ENCODE measurements around the gene ABLIM2. TPM values are rescaled to one million over a fixed set of nuclear protein-coding genes. Genes with fewer than 3 reads are reported as not detected.

ABLIM2 gene
- total and polyA plus RNA-seq, 2 of the 8 experiments (the other 6 are each of a cell fraction or from before 2014, with no cell fraction given), result 2.8 to 3.0 TPM

- H4K91ac ChIP-seq (replicated peaks; ENCODE audit: insufficient read length, low read length), result no peak overlapping the region
- H2BK20ac ChIP-seq (ENCODE audit: low read length), result no peak overlapping the region
- H2BK12ac ChIP-seq (ENCODE audit: low read depth, low read length), result no peak overlapping the region
- WGBS, 2 experiments (ENCODE audit: extremely low coverage in 1 of 2, insufficient coverage in 1 of 2, insufficient read length in 1 of 2, insufficient replicate concordance in 2 of 2, low coverage in 1 of 2, low lambda C conversion rate in 2 of 2, missing lambda C conversion rate in 1 of 2), result 92% methylated on average over 9 of the region's 9 CpGs; no CpG with 5 or more reads in 1 of the 2 experiments
- H3K9ac ChIP-seq (replicated peaks in 1 of 4; ENCODE audit: extremely low read depth in 1 of 4, low read depth in 3 of 4, low read length in 3 of 4), result peak overlapping the region in 1 of 4 experiments; percentile 24; a peak in 1 of 7 replicates
- ChIA-PET POLR2A (ENCODE audit: partially characterized antibody) (no interaction called here), CTCF (ENCODE audit: partially characterized antibody) (interaction anchor here (1.4 kb wide), 2 partner anchors 11 to 13 kb away, joined by 3 read pairs; no protein-coding TSS in a partner anchor)
- no peak overlapping the region for H3K4ac ChIP-seq (replicated peaks; ENCODE audit: insufficient read length, low read depth, low read length)
- H3K23me2 ChIP-seq (ENCODE audit: low read depth, low read length), result peaks cover 14% of the 10 kb centered on the region; the same call in 1 of the 2 replicates
- H4K5ac ChIP-seq (ENCODE audit: insufficient read length, low read depth, low read length), result no peak overlapping the region
- H4K8ac ChIP-seq (ENCODE audit: extremely low read depth, insufficient read depth, low read length), result no peak overlapping the region
- H3K36me3 ChIP-seq (ENCODE audit: control insufficient read depth in 2 of 4, insufficient read depth in 4 of 4, low read length in 3 of 4), result no peaks in the 10 kb centered on the region
- no peak overlapping the region for H2BK15ac ChIP-seq (ENCODE audit: low read length)
- H3K4me2 ChIP-seq (ENCODE audit: insufficient read depth in 1 of 2, low read depth in 2 of 2, low read length in 2 of 2), result no peak overlapping the region
- DNase-seq (ENCODE audit: low read depth in 1 of 2, low spot score in 2 of 2) (no peak), FAIRE-seq (no peak)
- peaks cover 9 to 13% of the 10 kb centered on the region in 2 experiments for H3K9me3 ChIP-seq (ENCODE audit: insufficient read depth in 2 of 2, low read depth in 1 of 2, low read length in 1 of 2)
- H3K18ac ChIP-seq (ENCODE audit: extremely low read depth, low read length), result no peak overlapping the region
- no peak overlapping the region for H3K4me3 ChIP-seq (ENCODE audit: extremely low read depth in 1 of 4, insufficient read depth in 2 of 4, low read depth in 3 of 4, low read length in 4 of 4)
- H3K4me1 ChIP-seq (replicated peaks in 1 of 4; ENCODE audit: control insufficient read depth in 3 of 4, insufficient read depth in 4 of 4, low read length in 3 of 4), result peaks cover 0 to 3% (median 0%) of the 10 kb centered on the region in 4 experiments; a peak in 4 of 7 replicates
- no peaks in the 10 kb centered on the region for H3K79me1 ChIP-seq (ENCODE audit: low read depth, low read length)
- H3K56ac ChIP-seq (replicated peaks; ENCODE audit: insufficient read length, low read depth, low read length), result no peak overlapping the region
- no peak overlapping the region for H3K27ac ChIP-seq (ENCODE audit: low read depth, low read length)
- no peak overlapping the region for H3K23ac ChIP-seq (ENCODE audit: insufficient read length)
- H4K20me1 ChIP-seq (replicated peaks in 1 of 2; ENCODE audit: control insufficient read depth in 1 of 2, insufficient read depth in 2 of 2, low read length in 2 of 2), result peaks cover 0 to 5% of the 10 kb centered on the region in 2 experiments
- no peak overlapping the region for H2AK5ac ChIP-seq (ENCODE audit: low read depth, low read length)
- no peak overlapping the region for H2AFZ ChIP-seq (ENCODE audit: low read length)
- H2BK5ac ChIP-seq (ENCODE audit: low read depth, low read length), result peak overlapping the region; percentile 52; the same call in 1 of the 2 replicates
- peaks cover 0 to 17% (median 11%) of the 10 kb centered on the region in 4 experiments; a peak in 6 of 7 replicates for H3K27me3 ChIP-seq (replicated peaks in 1 of 4; ENCODE audit: control insufficient read depth in 3 of 4, extremely low read depth in 1 of 4, insufficient read depth in 3 of 4, low read length in 3 of 4)
- H2BK120ac ChIP-seq (replicated peaks; ENCODE audit: low read depth, low read length), result no peak overlapping the region
- no peaks in the 10 kb centered on the region for H3K79me2 ChIP-seq (ENCODE audit: control insufficient read depth in 1 of 2, insufficient read depth in 2 of 2, low read length in 2 of 2)
- H3K14ac ChIP-seq (ENCODE audit: insufficient read length), result no peak overlapping the region
- TF ChIP-seq CHD1 (IDR thresholded peaks at IDR 0.05; ENCODE audit: low read depth, low read length), result no peak
- TF ChIP-seq TAF7 (optimal IDR thresholded peaks at IDR 0.05; ENCODE audit: borderline replicate concordance, low read depth, low read length), result no peak
- no peak for TF ChIP-seq CBX5 (IDR thresholded peaks at IDR 0.05; ENCODE audit: low read depth, low read length)
- no peak for TF ChIP-seq RAD21 (IDR thresholded peaks at IDR 0.05 in 1 of 2, conservative IDR thresholded peaks at IDR 0.05 in 1 of 2; ENCODE audit: low read depth in 2 of 2, low read length in 2 of 2)
- TF ChIP-seq POLR2A (IDR thresholded peaks at IDR 0.05; ENCODE audit: control extremely low read depth in 1 of 2, low read depth in 2 of 2, low read length in 2 of 2), result no peak
- TF ChIP-seq FOSL1 (IDR thresholded peaks at IDR 0.05; ENCODE audit: insufficient read depth, low read depth, low read length), result no peak
- TF ChIP-seq TEAD4 (IDR thresholded peaks at IDR 0.05; ENCODE audit: low read depth, low read length), result no peak
- no peak for TF ChIP-seq BCL11A (IDR thresholded peaks at IDR 0.05; ENCODE audit: low read depth in 2 of 2, low read length in 2 of 2)
- TF ChIP-seq PHF8 (conservative IDR thresholded peaks at IDR 0.05; ENCODE audit: low read depth, low read length), result no peak
- TF ChIP-seq SRF (IDR thresholded peaks at IDR 0.05; ENCODE audit: low read depth, low read length), result no peak
- TF ChIP-seq CBX8 (IDR thresholded peaks at IDR 0.05; ENCODE audit: borderline replicate concordance, low read depth, low read length), result no peak
- no peak for TF ChIP-seq SIX5 (IDR thresholded peaks at IDR 0.05; ENCODE audit: low read depth, low read length)
- no peak for TF ChIP-seq POU5F1 (IDR thresholded peaks at IDR 0.05; ENCODE audit: low read depth, low read length)
- no peak for TF ChIP-seq ZNF274 (IDR thresholded peaks at IDR 0.05; ENCODE audit: borderline replicate concordance, extremely low read depth, low read length)
- TF ChIP-seq MAFK (IDR thresholded peaks at IDR 0.05; ENCODE audit: low read depth, low read length), result no peak
These were observed 5.6 kb upstream of the ABLIM2 start for GRCh38 chr4:8164194-8164565.

Measured in H1 (cell line).